GM12878 (cell line): Measurements from ENCODE around the gene NRIP3. TPM values are rescaled to one million over a fixed set of nuclear protein-coding genes. Genes with fewer than 3 reads are reported as not detected.
A peak's percentile ranks its signal among the peaks of the same experiment; 100 is the strongest.

Experiments
- ATAC-seq: fragments of 200-7000 bp; cut with Tn5 transposase; 3 replicates; pipeline ENCODE4 v1.9.1; 2020; ENCODE audit warnings: mild to moderate bottlenecking, moderate library complexity
- BruUV-seq: library from RNA; stranded (reverse); fragments of 400-500 nt; replicated peaks from 2 replicates; lab custom pipeline; 2021; lab: Mats Ljungman, UMichigan
- CTCF ChIA-PET: fragments of 300-600 bp; sonication (Branson Sonifier 250); formaldehyde crosslinking; extraction: SDS; loops from one replicate; lab custom pipeline; 2021; ENCODE audit warnings: inconsistent platforms; lab: Yijun Ruan, JAX
- POLR2A ChIA-PET: fragments of 350-600 bp; formaldehyde crosslinking; extraction: SDS; loops from one replicate; lab custom pipeline; 2021; ENCODE audit warnings: inconsistent platforms; lab: Charles Lee
- RAD21 ChIA-PET: fragments of 300-600 bp; sonication (Branson Sonifier 250); formaldehyde crosslinking; loops from one replicate; lab custom pipeline; 2023; ENCODE audit warnings: antibody characterized with exemption; ENCODE audit not compliant: unreplicated experiment; lab: Charles Lee
- SMC1A ChIA-PET: fragments of 300-600 bp; sonication (Branson Sonifier 250); formaldehyde crosslinking; loops from one replicate; lab custom pipeline; 2023; ENCODE audit not compliant: unreplicated experiment, uncharacterized antibody; lab: Charles Lee
- DNase-seq: peaks from one replicate; pipeline ENCODE4 v3.0.0-alpha.2; 2011; ENCODE audit warnings: low read depth, low spot score
- FAIRE-seq: peaks from 3 replicates; lab custom pipeline; 2011; peaks lifted over from hg19 to GRCh38; lab: Jason Lieb, UNC
- H2AFZ ChIP-seq: 2 replicates; pipeline ENCODE4 v1.6.0; 2011; ENCODE audit warnings: low read depth, low read length, control low read depth; ENCODE audit not compliant: control insufficient read depth
- H3K27ac ChIP-seq: 2 replicates; pipeline ENCODE4 v1.5.1; 2011; ENCODE audit warnings: control low read depth; ENCODE audit not compliant: control insufficient read depth, insufficient read depth
- H3K27me3 ChIP-seq, 2 experiments: replicated peaks in 1 of 2; 2 replicates each; pipeline versions ENCODE4 v1.6.0 to v1.6.1; 2011; ENCODE audit warnings: low read length in 1 of 2; ENCODE audit not compliant: control insufficient read depth in 2 of 2, insufficient read depth in 2 of 2
- H3K36me3 ChIP-seq, 2 experiments: 2 replicates each; pipeline ENCODE4 v1.5.1; 2011; ENCODE audit warnings: low read length in 1 of 2; ENCODE audit not compliant: control insufficient read depth in 2 of 2, insufficient read depth in 2 of 2
- H3K4me1 ChIP-seq: 2 replicates; pipeline ENCODE4 v1.6.1; 2011; ENCODE audit warnings: mild to moderate bottlenecking, low read length, moderate library complexity, mixed read lengths; ENCODE audit not compliant: control insufficient read depth, insufficient read depth
- H3K4me2 ChIP-seq: 2 replicates; pipeline ENCODE4 v1.6.0; 2011; ENCODE audit warnings: control low read depth; ENCODE audit not compliant: control insufficient read depth, insufficient read depth
- H3K4me3 ChIP-seq: fragments of 200-600 bp; sonication (generic); 2 replicates; pipeline ENCODE4 v1.5.1; 2016
- H3K79me2 ChIP-seq: 2 replicates; pipeline ENCODE4 v1.6.0; 2011; ENCODE audit warnings: low read length; ENCODE audit not compliant: control insufficient read depth, insufficient read depth
- H3K9ac ChIP-seq: 2 replicates; pipeline ENCODE4 v1.8.0; 2011; ENCODE audit warnings: low read length, control low read depth, mixed read lengths; ENCODE audit not compliant: control insufficient read depth, insufficient read depth
- H3K9me3 ChIP-seq: replicated peaks from 3 replicates; pipeline ENCODE4 v1.5.1; 2011; ENCODE audit warnings: mild to moderate bottlenecking, low read length; ENCODE audit not compliant: control insufficient read depth, insufficient read depth
- H4K20me1 ChIP-seq: 2 replicates; pipeline ENCODE4 v1.6.0; 2011; ENCODE audit not compliant: control insufficient read depth, insufficient read depth
- ATF7 ChIP-seq: fragments of 450-650 bp; IDR thresholded peaks from 2 replicates; pipeline ENCODE4 v1.6.1; 2016; ENCODE audit warnings: low read depth, mild to moderate bottlenecking
- CREM ChIP-seq: IDR thresholded peaks from 2 replicates; pipeline ENCODE4 v1.6.1; 2014; ENCODE audit warnings: antibody characterized with exemption, low read depth
- E2F4 ChIP-seq: IDR thresholded peaks from 2 replicates; pipeline ENCODE4 v1.6.1; 2012; ENCODE audit warnings: low read depth, low read length, improper control_type of control experiment
- HDAC6 ChIP-seq: fragments of 200-600 bp; sonication (generic); IDR thresholded peaks from one replicate; pipeline ENCODE4 v1.8.0; 2017; ENCODE audit warnings: antibody characterized with exemption; ENCODE audit not compliant: unreplicated experiment
- IRF5 ChIP-seq: fragments of 450-650 bp; IDR thresholded peaks from 2 replicates; pipeline ENCODE4 v1.6.1; 2017; ENCODE audit warnings: borderline replicate concordance
- MEF2B ChIP-seq: fragments of 450-650 bp; IDR thresholded peaks from 2 replicates; pipeline ENCODE4 v1.6.1; 2018; ENCODE audit warnings: mild to moderate bottlenecking, moderate library complexity; ENCODE audit not compliant: partially characterized antibody, poor library complexity, severe bottlenecking
- NFYB ChIP-seq: IDR thresholded peaks from 2 replicates; pipeline ENCODE4 v1.6.1; 2011; ENCODE audit warnings: low read depth, mild to moderate bottlenecking, low read length, improper control_type of control experiment, moderate library complexity; ENCODE audit not compliant: insufficient read depth
- NRF1 ChIP-seq: conservative IDR thresholded peaks from 2 replicates; pipeline ENCODE4 v1.6.1; 2011; ENCODE audit warnings: mild to moderate bottlenecking, low read depth, low read length, improper control_type of control experiment
- PKNOX1 ChIP-seq: fragments of 450-650 bp; IDR thresholded peaks from 2 replicates; pipeline ENCODE4 v1.6.1; 2016; ENCODE audit warnings: mild to moderate bottlenecking
- POLR2A ChIP-seq: IDR thresholded peaks from 2 replicates; pipeline ENCODE4 v1.6.1; 2011; ENCODE audit warnings: low read depth, mild to moderate bottlenecking, low read length
- POU2F2 ChIP-seq: IDR thresholded peaks from 3 replicates; pipeline ENCODE4 v1.6.1; 2011; ENCODE audit warnings: low read depth, mild to moderate bottlenecking, low read length, borderline replicate concordance
- SIN3A ChIP-seq: IDR thresholded peaks from 2 replicates; pipeline ENCODE4 v1.6.1; 2012; ENCODE audit warnings: low read depth, low read length, improper control_type of control experiment
- SP1 ChIP-seq: IDR thresholded peaks from one replicate; pipeline ENCODE4 v1.6.1; 2011; ENCODE audit warnings: low read depth, low read length
- SREBF2 ChIP-seq: IDR thresholded peaks from 2 replicates; pipeline ENCODE4 v1.6.1; 2012; ENCODE audit warnings: mild to moderate bottlenecking, low read length
- SRF ChIP-seq, 2 experiments: IDR thresholded peaks; 2 replicates each; pipeline ENCODE4 v1.6.1; 2011; ENCODE audit warnings: low read depth in 2 of 2, low read length in 2 of 2, mild to moderate bottlenecking in 1 of 2, moderate library complexity in 1 of 2
- STAT3 ChIP-seq: IDR thresholded peaks from 2 replicates; pipeline ENCODE4 v1.6.1; 2011; ENCODE audit warnings: low read depth, low read length, improper control_type of control experiment
- TCF7 ChIP-seq: IDR thresholded peaks from 2 replicates; pipeline ENCODE4 v1.6.1; 2014; ENCODE audit warnings: antibody characterized with exemption, borderline replicate concordance
- ZZZ3 ChIP-seq: IDR thresholded peaks from 2 replicates; pipeline ENCODE4 v1.6.1; 2011; ENCODE audit warnings: low read depth; ENCODE audit not compliant: control insufficient read depth, insufficient read length
- WGBS: methylation state at CpG from one replicate; pipeline ENCODE4 v1.1.6; 2016; ENCODE audit warnings: low lambda C conversion rate; ENCODE audit not compliant: insufficient replicate concordance, insufficient coverage; ENCODE audit errors: missing lambda C conversion rate; 5-methylcytosine and 5-hydroxymethylcytosine counted together
- in situ Hi-C: fragments of 300-500 bp; cut with MboI; formaldehyde crosslinking; loops from 9 replicates; pipeline ENCODE4 v1.14.3; 2018; ENCODE audit warnings: mixed read lengths
- intact Hi-C: fragments of 100-400 bp; cut with micrococcal nuclease; formaldehyde crosslinking; loops from one replicate; pipeline ENCODE4 v1.14.2; 2022; ENCODE audit not compliant: unreplicated experiment
- polyA plus RNA-seq, 11 experiments: library from polyadenylated mRNA; depleted of rRNA in 4 of 11; unstranded in 6 of 11; stranded (reverse) in 5 of 11; fragments of >200 nt; fragmentation: Nextera tagmentation in 4 of 11; fragmentation: Illumina TruSeq in 1 of 11; extraction: Ambion mirVana in 4 of 11; extraction: Trizol in 1 of 11; gene quantifications; 1 replicate in 1 of 11; 2 replicates in 10 of 11; pipeline versions ENCODE4 v1.2.1 to v1.2.3, GENCODE V29; 2011 to 2016; ENCODE audit warnings: inconsistent platforms in 2 of 11, missing spikeins in 2 of 11, low read depth in 1 of 11
- total RNA-seq, 4 experiments: library from RNA; depleted of rRNA in 3 of 4; stranded (reverse); fragments of >200 nt in 3 of 4; fragmentation: Illumina TruSeq in 1 of 4; extraction: Trizol in 1 of 4; gene quantifications; 2 replicates each; pipeline versions ENCODE4 v1.2.1 to v1.2.3, GENCODE V29; 2013 to 2021
- TF ChIP-seq, protein P1 (sequence below), 3 experiments: IDR thresholded peaks in 2 of 3; conservative IDR thresholded peaks in 1 of 3; 2 replicates each; pipeline ENCODE4 v1.5.1; 2011; ENCODE audit warnings: low read depth in 3 of 3, low read length in 3 of 3, mild to moderate bottlenecking in 3 of 3, control low read depth in 2 of 3, moderate library complexity in 2 of 3, inconsistent platforms in 1 of 3, mixed read lengths in 1 of 3; ENCODE audit not compliant: control insufficient read depth in 2 of 3, insufficient read depth in 1 of 3; ENCODE audit errors: extremely low read depth in 1 of 3

The NRIP3 gene
- total and polyA plus RNA-seq, 10 of the 15 experiments (the other 5 are each of a cell fraction or from before 2014, with no cell fraction given) = under 0.01 to 0.25 (median 0.09) TPM; not detected in 7

GRCh38 chr11:9002920-9003572 lies 755 bp downstream of the NRIP3 start:
- H3K27me3 ChIP-seq = peaks cover 4 to 16% of the 10 kb centered on the region in 2 experiments
- no peaks in the 10 kb centered on the region for H3K36me3 ChIP-seq
- no peaks in the 10 kb centered on the region for H4K20me1 ChIP-seq
- in situ Hi-C loops = no loop called here
- no peak; the same call in 2 of the 3 replicates for ATAC-seq
- no peaks in the 10 kb centered on the region for H3K79me2 ChIP-seq
- ChIA-PET POLR2A (interaction anchor here (0.6 kb wide), 1 partner anchor 40 kb away, joined by 4 read pairs; no protein-coding TSS in a partner anchor), CTCF (interaction anchor here (0.6 to 1.4 kb wide), 3 partner anchors 12 to 135 kb away, joined by 3 to 4 read pairs (median 3); no protein-coding TSS in a partner anchor), SMC1A (interaction anchor here (0.6 kb wide), 2 partner anchors 43 to 94 kb away, joined by 4 read pairs; no protein-coding TSS in a partner anchor)
- BruUV-seq = no TSS peak
- 15% methylated on average over 8 of the region's 8 CpGs for WGBS
- peaks cover 6% of the 10 kb centered on the region; the same call in 1 of the 2 replicates for H3K4me1 ChIP-seq
- H3K9ac ChIP-seq = no peak overlapping the region
- TF ChIP-seq SRF (IDR thresholded peaks at IDR 0.05; ENCODE audit: low read depth in 2 of 2, low read length in 2 of 2) = no peak
- no peak for TF ChIP-seq E2F4
- no peak for TF ChIP-seq POLR2A
- TF ChIP-seq NRF1 = no peak
- TF ChIP-seq TCF7 = no peak
- TF ChIP-seq ZZZ3 = no peak
- no peak for TF ChIP-seq SREBF2
- TF ChIP-seq MEF2B = no peak
- TF ChIP-seq HDAC6 = no peak
- TF ChIP-seq ATF7 = no peak
- TF ChIP-seq NFYB = no peak
- no peak for TF ChIP-seq SP1
- no peak for TF ChIP-seq IRF5
- TF ChIP-seq POU2F2 = no peak
- TF ChIP-seq CREM = no peak
- no peak for TF ChIP-seq PKNOX1
- TF ChIP-seq, protein P1, sequence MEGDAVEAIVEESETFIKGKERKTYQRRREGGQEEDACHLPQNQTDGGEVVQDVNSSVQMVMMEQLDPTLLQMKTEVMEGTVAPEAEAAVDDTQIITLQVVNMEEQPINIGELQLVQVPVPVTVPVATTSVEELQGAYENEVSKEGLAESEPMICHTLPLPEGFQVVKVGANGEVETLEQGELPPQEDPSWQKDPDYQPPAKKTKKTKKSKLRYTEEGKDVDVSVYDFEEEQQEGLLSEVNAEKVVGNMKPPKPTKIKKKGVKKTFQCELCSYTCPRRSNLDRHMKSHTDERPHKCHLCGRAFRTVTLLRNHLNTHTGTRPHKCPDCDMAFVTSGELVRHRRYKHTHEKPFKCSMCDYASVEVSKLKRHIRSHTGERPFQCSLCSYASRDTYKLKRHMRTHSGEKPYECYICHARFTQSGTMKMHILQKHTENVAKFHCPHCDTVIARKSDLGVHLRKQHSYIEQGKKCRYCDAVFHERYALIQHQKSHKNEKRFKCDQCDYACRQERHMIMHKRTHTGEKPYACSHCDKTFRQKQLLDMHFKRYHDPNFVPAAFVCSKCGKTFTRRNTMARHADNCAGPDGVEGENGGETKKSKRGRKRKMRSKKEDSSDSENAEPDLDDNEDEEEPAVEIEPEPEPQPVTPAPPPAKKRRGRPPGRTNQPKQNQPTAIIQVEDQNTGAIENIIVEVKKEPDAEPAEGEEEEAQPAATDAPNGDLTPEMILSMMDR (IDR thresholded peaks at IDR 0.05 in 2 of 3, conservative IDR thresholded peaks at IDR 0.05 in 1 of 3; ENCODE audit: control insufficient read depth in 2 of 3, extremely low read depth in 1 of 3, insufficient read depth in 1 of 3, low read depth in 3 of 3, low read length in 3 of 3) = no peak
- no peak for TF ChIP-seq STAT3
- no peak for TF ChIP-seq SIN3A
- TF ChIP-seq, all 136 proteins: peak for 0
- intact Hi-C loops = no loop called here
- FAIRE-seq (no peak), DNase-seq (no peak)
- peak overlapping the region; percentile 87 for H3K4me2 ChIP-seq
- RAD21 ChIA-PET = interaction anchor here (1.1 kb wide), 1 partner anchor 13 kb away, joined by 3 read pairs; no protein-coding TSS in a partner anchor
- no peak overlapping the region for H3K27ac ChIP-seq
- H3K4me3 ChIP-seq = peak overlapping the region; percentile 55; the same call in 1 of the 2 replicates
- peak overlapping the region; percentile 50 for H2AFZ ChIP-seq
- H3K9me3 ChIP-seq = no peaks in the 10 kb centered on the region
